Loucy (cell line): ENCODE data around the gene OTC.

Source experiments
- H2AFZ ChIP-seq: fragments of 200-600 bp; sonication (generic); 2 replicates; pipeline ENCODE4 v1.6.0; 2016; ENCODE audit warnings: antibody characterized with exemption, mild to moderate bottlenecking, low read length, moderate library complexity
- H3F3A ChIP-seq: fragments of 200-600 bp; 2 replicates; pipeline ENCODE4 v1.6.0; 2016; ENCODE audit warnings: antibody characterized with exemption, low read depth, mild to moderate bottlenecking
- H3K27me3 ChIP-seq: fragments of 200-600 bp; sonication (generic); 2 replicates; pipeline ENCODE4 v1.6.1; 2014; ENCODE audit warnings: low read length, mild to moderate bottlenecking; ENCODE audit not compliant: insufficient read depth, poor library complexity, severe bottlenecking
- H3K36me3 ChIP-seq: fragments of 200-600 bp; sonication (generic); 2 replicates; pipeline ENCODE4 v1.6.1; 2016; ENCODE audit warnings: low read length; ENCODE audit not compliant: insufficient read depth
- H3K4me1 ChIP-seq: fragments of 200-600 bp; sonication (generic); 2 replicates; pipeline ENCODE4 v1.5.1; 2014; ENCODE audit warnings: low read length, mild to moderate bottlenecking; ENCODE audit not compliant: insufficient read depth, poor library complexity, severe bottlenecking
- H3K4me2 ChIP-seq: fragments of 200-600 bp; sonication (generic); 2 replicates; pipeline ENCODE4 v1.6.0; 2014; ENCODE audit warnings: antibody characterized with exemption, low read length, low read depth, mild to moderate bottlenecking; ENCODE audit not compliant: poor library complexity, severe bottlenecking
- H3K4me3 ChIP-seq: fragments of 200-600 bp; sonication (generic); 2 replicates; pipeline ENCODE4 v1.5.1; 2014; ENCODE audit warnings: low read length, mild to moderate bottlenecking, mixed read lengths; ENCODE audit not compliant: poor library complexity, severe bottlenecking
- H3K79me2 ChIP-seq: fragments of 200-600 bp; sonication (generic); 2 replicates; pipeline ENCODE4 v1.6.1; 2014; ENCODE audit warnings: low read length; ENCODE audit not compliant: insufficient read depth
- H3K9ac ChIP-seq: fragments of 200-600 bp; sonication (generic); 2 replicates; pipeline ENCODE4 v1.6.0; 2014; ENCODE audit warnings: mild to moderate bottlenecking, low read depth, low read length, moderate library complexity; ENCODE audit not compliant: poor library complexity, severe bottlenecking
- H3K9me2 ChIP-seq: fragments of 200-600 bp; sonication (generic); replicated peaks from 2 replicates; pipeline ENCODE4 v1.6.1; 2016; ENCODE audit warnings: low read depth, low read length, mixed read lengths
- H3K9me3 ChIP-seq: fragments of 200-600 bp; sonication (generic); 2 replicates; pipeline ENCODE4 v1.6.1; 2014; ENCODE audit warnings: mild to moderate bottlenecking, antibody characterized with exemption, low read length, low read depth; ENCODE audit not compliant: insufficient read depth
- H4K20me1 ChIP-seq: fragments of 200-600 bp; sonication (generic); 2 replicates; pipeline ENCODE4 v1.6.0; 2014; ENCODE audit warnings: antibody characterized with exemption, low read length, mild to moderate bottlenecking; ENCODE audit not compliant: insufficient read depth, poor library complexity, severe bottlenecking
- CTCF ChIP-seq: fragments of 200-600 bp; sonication (generic); conservative IDR thresholded peaks from 2 replicates; pipeline ENCODE4 v1.5.1; 2014; ENCODE audit warnings: mild to moderate bottlenecking, antibody characterized with exemption, low read length
- EZH2phosphoT487 ChIP-seq: fragments of 200-600 bp; IDR thresholded peaks from 2 replicates; pipeline ENCODE4 v1.6.1; 2018; ENCODE audit warnings: antibody characterized with exemption, mild to moderate bottlenecking, moderate library complexity, borderline replicate concordance

The OTC gene

GRCh38 chrX:38468563-38469157, 116.3 kb downstream of the OTC start:
- H2AFZ ChIP-seq = no peak overlapping the region
- H3K27me3 ChIP-seq = no peaks in the 10 kb centered on the region
- no peak overlapping the region for H3K4me2 ChIP-seq
- H3K4me1 ChIP-seq = peaks cover 3% of the 10 kb centered on the region
- H3K36me3 ChIP-seq = no peaks in the 10 kb centered on the region
- TF ChIP-seq CTCF (no peak), EZH2phosphoT487 (no peak)
- H3K9me3 ChIP-seq = no peaks in the 10 kb centered on the region
- no peaks in the 10 kb centered on the region for H3K79me2 ChIP-seq
- H3F3A ChIP-seq = no peaks in the 10 kb centered on the region
- H3K4me3 ChIP-seq = no peak overlapping the region
- no peak overlapping the region for H3K9ac ChIP-seq
- no peaks in the 10 kb centered on the region for H4K20me1 ChIP-seq
- no peaks in the 10 kb centered on the region for H3K9me2 ChIP-seq
